Adipose tissue (tissue), 3 donors: ENCODE results near the gene STK35. TPM values are rescaled to one million over a fixed set of nuclear protein-coding genes. Genes with fewer than 3 reads are reported as not detected.
"Not testable (repeated sequence)": the region's sequence is repeated elsewhere in the genome, so short reads cannot be mapped to it uniquely, and the experiment has no call there.

Experiments
- H3K27ac ChIP-seq: one replicate; pipeline ENCODE4 v1.5.1; 2013; ENCODE audit warnings: low read depth, low read length
- WGBS, 3 donors: extraction: QIAGEN DNeasy Blood & Tissue Kit; methylation state at CpG; one replicate each; pipeline ENCODE4 v1.1.7; 2013; 5-methylcytosine and 5-hydroxymethylcytosine counted together
- polyA plus RNA-seq, 3 donors: library from polyadenylated mRNA; stranded (reverse); fragments of 200-250 nt; gene quantifications; one replicate each; pipeline ENCODE4 v1.2.3, GENCODE V29; 2013
- donor health status: healthy with polysubstance abuse.
- donor health status: Bipolar disorder and iron deficiency.
- donor health status: healthy.

The STK35 gene
- polyA plus RNA-seq, 3 donors: 4.0 to 7.7 (median 5.8) TPM

GRCh38 chr20:2170404-2170803 is 68.8 kb downstream of the STK35 start:
- no peak overlapping the region for H3K27ac ChIP-seq
- 63 to 98% (median 89%) methylated on average over 3 of the region's 3 CpGs for WGBS, 3 donors

- WGBS, 3 donors: 74 to 80% (median 74%) methylated on average over 10 of the region's 10 CpGs
- no peak overlapping the region for H3K27ac ChIP-seq
These were observed 69.7 kb downstream of the STK35 start for GRCh38 chr20:2171266-2171790.

- WGBS, 3 donors: 78 to 82% (median 82%) methylated on average over 6 of the region's 6 CpGs
- not testable (repeated sequence) for H3K27ac ChIP-seq
These were observed 70.2 kb downstream of the STK35 start for GRCh38 chr20:2171840-2172239.

- 19 to 23% (median 20%) methylated on average over 17 of the region's 17 CpGs for WGBS, 3 donors
These were observed 70.9 kb downstream of the STK35 start for GRCh38 chr20:2172305-2173175.

GRCh38 chr20:2173186-2173585 is 71.6 kb downstream of the STK35 start:
- no peak overlapping the region for H3K27ac ChIP-seq
- WGBS, 3 donors: 48 to 67% (median 66%) methylated on average over 6 of the region's 6 CpGs

More at GRCh38 chr20:2172305-2173175, 70.9 kb downstream of the STK35 start:
- no peak overlapping the region for H3K27ac ChIP-seq

- WGBS, 3 donors: 83 to 90% (median 86%) methylated on average over 3 of the region's 3 CpGs
- no peak overlapping the region for H3K27ac ChIP-seq
These were observed 72.4 kb downstream of the STK35 start for GRCh38 chr20:2174067-2174466.

GRCh38 chr20:2176946-2177345 is 75.3 kb downstream of the STK35 start:
- WGBS, 3 donors: 58 to 69% (median 62%) methylated on average over 9 of the region's 9 CpGs
- no peak overlapping the region for H3K27ac ChIP-seq

- H3K27ac ChIP-seq: no peak overlapping the region
- WGBS, 3 donors: 32 to 44% (median 40%) methylated on average over 17 of the region's 17 CpGs
These were observed 76.9 kb downstream of the STK35 start for GRCh38 chr20:2178318-2179232.

GRCh38 chr20:2179233-2179580 is 77.6 kb downstream of the STK35 start:
- no peak overlapping the region for H3K27ac ChIP-seq
- 78 to 82% (median 78%) methylated on average over 11 of the region's 11 CpGs for WGBS, 3 donors

GRCh38 chr20:2179949-2180348 is 78.3 kb downstream of the STK35 start:
- 69 to 76% (median 69%) methylated on average over 2 of the region's 2 CpGs for whole genome bisulfite sequencing, 3 donors
- H3K27ac ChIP-seq: no peak overlapping the region

GRCh38 chr20:2183381-2183780 is 81.8 kb downstream of the STK35 start:
- 78 to 94% (median 87%) methylated on average over 3 of the region's 3 CpGs for WGBS, 3 donors
- no peak overlapping the region for H3K27ac ChIP-seq

- not testable (repeated sequence) for H3K27ac ChIP-seq
- WGBS, 3 donors: 95 to 98% (median 98%) methylated on average over 7 of the region's 7 CpGs
These were observed 83.3 kb downstream of the STK35 start for GRCh38 chr20:2184933-2185332.

- no peak overlapping the region for H3K27ac ChIP-seq
- 64 to 67% (median 66%) methylated on average over 5 of the region's 5 CpGs for WGBS, 3 donors
These were observed 94.0 kb downstream of the STK35 start for GRCh38 chr20:2195614-2196013.

- H3K27ac ChIP-seq: no peak overlapping the region
- 52 to 75% (median 74%) methylated on average over 7 of the region's 7 CpGs for WGBS, 3 donors
These were observed 95.5 kb downstream of the STK35 start for GRCh38 chr20:2197166-2197565.

Other genes with a start within 250 kb of the STK35 start
- gene SIRPA, start 206.4 kb upstream of the STK35 start, polyA plus RNA-seq: 10 to 100 TPM in 2 of 3 donors, 1 to 10 TPM in 1; 7.9 to 36.2 (median 25.4) TPM
- gene PDYN, start 107.8 kb upstream of the STK35 start, polyA plus RNA-seq: not detected
- 1 to 10 TPM in 1 of 3 donors, under 1 TPM in 1, not detected in 1; 0.46 to 2.7 TPM for gene TGM3, start 194.2 kb downstream of the STK35 start, polyA plus RNA-seq